ENCODE results near the gene PROX1.

PROX1 gene

DNA sequence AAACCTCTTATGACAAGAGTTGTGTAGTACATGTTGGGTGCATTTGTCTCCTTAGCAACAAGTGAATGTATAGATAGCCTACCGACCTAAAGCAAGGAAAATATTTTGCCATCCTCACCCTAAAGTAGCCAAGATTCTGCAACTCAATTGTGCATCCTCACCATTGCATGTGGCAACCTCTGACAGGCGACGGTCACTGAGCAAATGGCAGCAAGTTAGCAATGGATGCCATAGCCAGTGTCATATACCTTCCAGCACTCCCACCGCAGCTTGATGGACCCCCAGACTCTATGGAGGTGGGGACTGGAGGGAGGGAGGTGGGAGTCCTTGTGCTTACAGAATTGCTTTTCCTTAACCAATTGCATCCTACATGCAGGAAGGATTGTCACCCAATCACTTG lies 17.0 kb downstream of the PROX1 start:
- no peak for DNase-seq (ENCODE audit: low read depth)
- no peak overlapping the region for H3K4me3 ChIP-seq (ENCODE audit: low read length)
- TF ChIP-seq, protein P1, sequence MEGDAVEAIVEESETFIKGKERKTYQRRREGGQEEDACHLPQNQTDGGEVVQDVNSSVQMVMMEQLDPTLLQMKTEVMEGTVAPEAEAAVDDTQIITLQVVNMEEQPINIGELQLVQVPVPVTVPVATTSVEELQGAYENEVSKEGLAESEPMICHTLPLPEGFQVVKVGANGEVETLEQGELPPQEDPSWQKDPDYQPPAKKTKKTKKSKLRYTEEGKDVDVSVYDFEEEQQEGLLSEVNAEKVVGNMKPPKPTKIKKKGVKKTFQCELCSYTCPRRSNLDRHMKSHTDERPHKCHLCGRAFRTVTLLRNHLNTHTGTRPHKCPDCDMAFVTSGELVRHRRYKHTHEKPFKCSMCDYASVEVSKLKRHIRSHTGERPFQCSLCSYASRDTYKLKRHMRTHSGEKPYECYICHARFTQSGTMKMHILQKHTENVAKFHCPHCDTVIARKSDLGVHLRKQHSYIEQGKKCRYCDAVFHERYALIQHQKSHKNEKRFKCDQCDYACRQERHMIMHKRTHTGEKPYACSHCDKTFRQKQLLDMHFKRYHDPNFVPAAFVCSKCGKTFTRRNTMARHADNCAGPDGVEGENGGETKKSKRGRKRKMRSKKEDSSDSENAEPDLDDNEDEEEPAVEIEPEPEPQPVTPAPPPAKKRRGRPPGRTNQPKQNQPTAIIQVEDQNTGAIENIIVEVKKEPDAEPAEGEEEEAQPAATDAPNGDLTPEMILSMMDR (conservative IDR thresholded peaks at IDR 0.05; ENCODE audit: low read length): no peak

GRCh38 chr1:214005708-214006107 lies 17.9 kb downstream of the PROX1 start:
- DNase-seq (ENCODE audit: low read depth): no peak
- H3K4me3 ChIP-seq (ENCODE audit: low read length): no peak overlapping the region
- TF ChIP-seq, protein P1 (conservative IDR thresholded peaks at IDR 0.05; ENCODE audit: low read length): no peak

DNA sequence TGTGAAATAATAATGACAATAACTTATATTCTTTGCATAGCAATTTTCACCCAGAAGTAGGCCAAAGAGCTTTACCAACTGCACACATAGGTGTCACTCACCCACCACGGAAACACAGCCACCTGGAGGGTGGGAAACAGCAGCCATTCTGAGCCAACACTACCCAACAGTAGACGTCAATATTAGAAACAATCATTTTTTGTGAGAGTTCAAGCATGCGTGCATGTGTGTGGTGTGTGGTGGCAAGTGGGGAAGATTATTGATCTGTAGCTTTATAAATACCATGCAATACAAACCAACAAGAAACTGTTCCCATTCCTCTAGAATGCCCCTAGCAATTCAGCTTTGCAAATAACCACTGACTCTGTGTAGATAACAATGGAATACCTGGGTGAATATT lies 19.1 kb downstream of the PROX1 start:
- no peak for DNase-seq (ENCODE audit: low read depth)
- TF ChIP-seq, protein P1 (conservative IDR thresholded peaks at IDR 0.05; ENCODE audit: low read length): no peak
- no peak overlapping the region for H3K4me3 ChIP-seq (ENCODE audit: low read length)

GRCh38 chr1:214008347-214008746 lies 20.6 kb downstream of the PROX1 start:
- TF ChIP-seq, protein P1 (conservative IDR thresholded peaks at IDR 0.05; ENCODE audit: low read length): no peak
- H3K4me3 ChIP-seq (ENCODE audit: low read length): no peak overlapping the region
- no peak for DNase-seq (ENCODE audit: low read depth)

DNA sequence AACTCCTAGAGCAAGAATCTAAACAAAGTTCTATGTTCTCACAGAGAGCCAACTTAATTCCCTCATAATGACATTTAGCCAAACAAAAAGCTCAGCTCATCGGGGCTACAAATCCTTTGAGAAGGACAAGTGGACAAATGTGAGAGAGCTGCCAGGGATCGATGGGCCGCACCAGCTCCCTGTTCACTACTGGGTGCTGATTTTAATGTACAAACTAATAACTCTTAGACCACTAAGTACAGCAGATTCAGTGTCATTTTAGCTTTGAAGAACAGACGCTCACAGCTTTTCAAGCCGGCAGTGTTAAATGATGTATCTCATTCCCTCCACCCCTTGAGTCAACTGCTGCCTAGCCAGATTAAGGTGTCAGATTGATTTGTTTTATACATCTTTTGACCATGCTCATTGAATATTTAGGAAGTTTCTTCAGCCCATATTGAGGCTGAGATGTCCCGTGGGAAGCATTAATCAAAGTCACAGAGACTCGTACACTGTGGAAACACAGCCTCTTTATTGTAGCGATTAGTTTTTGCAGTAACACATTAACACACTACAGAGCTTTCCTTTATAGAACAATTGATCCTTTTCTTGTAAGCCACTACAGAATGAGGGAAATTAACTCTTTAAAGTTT lies 21.1 kb downstream of the PROX1 start:
- TF ChIP-seq, protein P1 (conservative IDR thresholded peaks at IDR 0.05; ENCODE audit: low read length): no peak
- H3K4me3 ChIP-seq (ENCODE audit: low read length): no peak overlapping the region
- no peak for DNase-seq (ENCODE audit: low read depth)

DNA sequence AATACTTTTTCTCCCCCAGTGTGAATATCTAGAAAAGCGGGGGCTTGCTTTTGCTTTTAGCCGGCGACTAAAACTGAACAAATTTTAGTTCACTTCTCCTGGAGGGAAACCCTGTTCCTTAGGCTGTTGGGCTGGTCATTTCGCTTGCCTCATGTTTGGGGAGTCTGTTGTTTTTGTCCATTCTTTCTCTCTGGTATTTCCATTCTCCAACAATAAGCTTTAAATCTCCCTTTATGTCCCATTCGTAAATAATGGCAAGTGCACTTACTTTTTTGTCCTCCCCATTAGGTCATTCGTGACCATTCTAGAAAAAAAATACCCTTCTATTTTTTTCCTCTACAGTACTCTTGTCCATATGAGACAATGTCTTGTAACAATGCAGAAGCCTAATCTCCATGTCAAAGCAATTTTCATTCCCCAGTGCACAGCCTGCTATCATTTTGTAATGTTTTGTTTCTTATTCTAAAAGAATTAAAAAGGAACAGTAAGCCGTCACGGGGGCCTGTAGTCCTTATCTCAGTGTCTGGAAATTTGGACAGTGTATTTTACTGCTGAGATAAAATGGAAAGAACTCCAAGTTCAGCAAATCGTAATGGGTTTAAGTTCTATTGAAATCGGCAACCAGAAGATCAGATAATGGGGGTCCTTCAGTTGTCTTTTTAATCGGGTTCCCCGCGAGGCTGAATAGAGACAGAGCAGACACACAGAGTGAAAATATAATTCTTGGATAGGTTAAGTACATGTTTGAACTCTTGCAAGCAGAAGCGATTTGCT lies 21.8 kb downstream of the PROX1 start:
- no peak for DNase-seq (ENCODE audit: low read depth)
- TF ChIP-seq, protein P1 (conservative IDR thresholded peaks at IDR 0.05; ENCODE audit: low read length): no peak
- no peak overlapping the region for H3K4me3 ChIP-seq (ENCODE audit: low read length)

DNA sequence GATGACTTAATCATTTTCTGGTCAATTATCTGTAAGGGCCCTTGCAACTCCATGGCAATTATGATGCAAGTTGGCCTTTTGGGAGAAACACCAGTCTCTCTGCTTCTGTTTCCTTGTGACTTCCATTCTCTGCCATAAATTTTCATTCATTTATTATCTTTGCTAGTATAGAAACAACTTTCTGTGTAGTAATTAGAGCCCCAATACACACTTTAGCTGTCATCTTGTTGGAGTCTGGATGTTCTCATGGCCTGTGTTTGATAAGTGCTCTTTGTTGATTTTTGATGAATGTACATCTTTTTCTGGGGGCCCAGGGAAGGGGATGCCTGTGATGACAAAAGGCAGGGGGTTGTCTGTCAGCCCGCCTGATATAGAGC lies 22.4 kb downstream of the PROX1 start:
- no peak for DNase-seq (ENCODE audit: low read depth)
- TF ChIP-seq, protein P1 (conservative IDR thresholded peaks at IDR 0.05; ENCODE audit: low read length): no peak
- H3K4me3 ChIP-seq (ENCODE audit: low read length): no peak overlapping the region
